Stimulated activated naive CD4-positive, alpha-beta T cell treated with Interleukin-2 at 50 U/mL for 16 hours (primary cell): ENCODE results near the gene GNAI1.

ENCODE experiments used
- DNase-seq: peaks from one replicate; lab custom pipeline; 2025; lab: John Stamatoyannopoulos, UW

The GNAI1 gene

GRCh38 chr7:80134536-80135308, at the start of gene GNAI1:
Gene GNAI1 (plus strand): TSS chr7:80134831. CDS start chr7:80135161, 330 bp downstream.
- DNase-seq, result no peak

GRCh38 chr7:80087051-80087770, 47.4 kb upstream of the GNAI1 start:
- DNase-seq, result no peak

GRCh38 chr7:80087771-80088170, 46.9 kb upstream of the GNAI1 start:
- no peak for DNase-seq

DNA sequence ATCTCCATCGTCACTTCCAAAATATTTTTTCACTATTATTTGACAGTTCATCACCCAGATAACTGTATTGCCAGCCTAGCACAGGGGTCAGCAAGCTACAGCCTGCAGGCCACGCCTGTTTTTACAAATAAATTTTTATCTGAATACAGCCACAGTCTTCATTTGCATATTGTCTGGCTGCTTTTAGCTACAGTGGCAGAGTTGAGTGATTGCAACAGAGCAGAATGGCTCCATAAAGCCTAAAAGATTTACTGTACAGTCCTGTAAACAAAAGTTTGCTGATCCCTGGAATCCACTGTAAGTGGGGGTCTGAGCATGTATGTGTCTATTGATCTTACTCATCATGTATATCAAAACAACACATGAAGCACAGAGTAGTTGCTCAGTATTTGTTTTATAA, 45.9 kb upstream of the GNAI1 start:
- DNase-seq, result no peak

DNA sequence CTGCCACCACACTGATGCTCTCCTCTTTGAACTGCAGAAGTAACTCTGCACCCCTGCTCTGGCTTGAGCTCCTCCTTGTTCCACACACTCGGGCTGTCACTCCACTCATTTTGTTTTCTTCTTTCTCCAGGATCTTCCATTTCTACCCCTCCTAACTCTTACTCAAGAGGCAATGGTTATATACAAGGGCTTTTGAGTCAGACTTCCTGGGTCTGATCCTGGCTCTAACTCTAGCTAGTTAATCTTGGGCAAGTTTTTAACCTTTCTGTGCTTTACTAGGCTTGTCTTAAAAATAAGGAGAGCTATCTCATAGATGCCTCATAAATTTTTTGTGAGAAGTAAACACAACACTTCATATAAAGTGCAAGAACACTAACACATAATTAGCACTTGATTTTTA, 45.3 kb upstream of the GNAI1 start:
- no peak for DNase-seq

DNA sequence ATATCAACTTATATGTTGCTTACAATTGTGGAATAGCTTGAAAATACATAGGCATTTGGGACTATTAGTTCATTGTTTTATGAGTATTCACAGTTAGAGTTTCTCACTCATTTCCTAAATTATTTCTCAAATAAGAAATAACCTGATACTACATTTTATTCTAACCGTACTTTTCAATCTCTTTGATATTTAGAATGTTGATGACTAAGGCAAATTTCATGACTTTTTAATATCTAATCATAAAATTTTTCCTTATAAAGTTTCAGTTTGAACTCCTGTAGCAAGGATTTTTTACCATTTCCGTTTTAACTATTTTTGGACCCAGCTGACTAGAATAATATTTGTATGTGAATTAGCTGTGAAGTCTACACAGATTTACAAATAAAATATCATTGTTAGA, 41.3 kb upstream of the GNAI1 start:
- DNase-seq, result no peak

DNA sequence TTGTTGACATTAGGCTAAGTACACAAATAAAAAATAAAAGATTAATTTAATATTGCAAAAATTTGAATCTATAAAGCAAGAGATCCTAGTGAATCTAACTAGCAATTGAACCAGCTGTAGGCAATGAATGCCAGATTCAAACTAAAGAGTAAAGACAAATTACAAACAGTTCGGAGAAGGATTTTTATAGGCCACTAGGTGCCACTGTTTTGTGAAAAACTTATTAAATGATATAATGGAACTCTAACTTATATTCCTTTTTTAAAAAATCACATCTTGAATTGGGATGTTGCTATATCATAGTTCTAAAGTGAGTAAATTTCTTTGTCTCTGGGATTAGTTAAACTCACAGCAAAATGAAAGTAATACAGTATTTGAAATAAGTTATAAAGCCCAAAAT, 39.1 kb upstream of the GNAI1 start:
- DNase-seq, result no peak

GRCh38 chr7:80097756-80098155, 36.9 kb upstream of the GNAI1 start:
- DNase-seq, result no peak

- no peak for DNase-seq
Measured at GRCh38 chr7:80098795-80099194, 35.8 kb upstream of the GNAI1 start.

DNA sequence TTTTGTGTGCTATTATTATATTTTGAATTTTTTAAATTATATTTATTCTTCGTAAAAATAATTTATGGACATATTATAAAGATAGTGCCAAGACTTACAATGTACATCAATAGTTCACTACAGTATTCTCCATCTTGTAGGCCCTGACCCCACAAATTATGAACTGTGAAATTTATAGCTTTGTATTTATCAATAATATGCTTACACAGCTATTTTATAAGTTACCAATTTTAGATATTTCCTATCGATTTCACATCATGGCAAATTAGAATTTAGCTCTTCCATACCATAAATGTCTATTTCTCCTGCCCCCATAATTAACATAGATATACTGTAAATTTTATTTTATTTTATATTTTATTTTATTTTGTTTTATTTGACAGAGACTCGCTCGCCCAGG, 34.4 kb upstream of the GNAI1 start:
- DNase-seq, result no peak

GRCh38 chr7:80105701-80106408, 28.8 kb upstream of the GNAI1 start:
- no peak for DNase-seq

- DNase-seq, result no peak
Measured at GRCh38 chr7:80106498-80107113, 28.0 kb upstream of the GNAI1 start.

GRCh38 chr7:80107278-80107677, 27.4 kb upstream of the GNAI1 start:
- no peak for DNase-seq

DNA sequence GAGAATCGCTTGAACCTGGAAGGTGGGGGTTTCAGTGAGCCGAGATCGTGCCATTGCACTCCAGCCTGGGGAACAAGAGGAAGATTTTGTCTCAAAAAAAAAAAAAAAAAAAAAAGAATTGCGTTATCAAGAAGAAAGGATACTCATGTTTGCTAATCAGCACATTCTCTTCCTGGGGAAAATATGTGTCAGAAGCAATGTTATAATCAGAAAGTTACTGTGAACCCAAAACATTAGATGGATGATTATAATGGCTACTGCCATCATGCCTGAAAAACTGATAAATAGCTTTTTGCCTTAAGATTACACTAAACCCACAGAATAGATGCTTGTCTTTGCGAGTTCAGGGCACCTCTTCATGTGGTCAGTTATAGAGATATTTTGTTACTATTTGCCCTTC, 24.3 kb upstream of the GNAI1 start:
- no peak for DNase-seq

DNA sequence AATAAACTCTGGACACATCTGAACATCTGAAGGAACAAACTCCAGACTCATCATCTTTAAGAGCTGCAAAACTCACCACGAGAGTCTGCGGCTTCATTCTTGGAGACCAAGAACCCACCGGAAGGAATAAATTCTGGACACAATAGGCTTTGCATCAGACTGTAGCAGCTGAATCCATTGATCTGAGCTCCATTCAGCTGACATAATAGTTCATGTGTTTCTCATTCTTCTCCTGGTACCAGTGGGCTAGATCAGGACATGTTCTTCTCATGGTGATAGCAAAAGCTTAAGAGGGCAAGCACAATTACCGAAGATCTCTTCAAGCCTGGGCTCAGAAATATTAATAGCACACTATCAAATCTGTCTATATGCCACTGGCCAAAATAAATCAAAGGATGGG, 20.5 kb upstream of the GNAI1 start:
- no peak for DNase-seq

GRCh38 chr7:80124526-80125264, 9.9 kb upstream of the GNAI1 start:
- DNase-seq, result no peak

- DNase-seq, result no peak
Measured at GRCh38 chr7:80127412-80128160, 7.0 kb upstream of the GNAI1 start.

GRCh38 chr7:80128918-80129317, 5.7 kb upstream of the GNAI1 start:
- no peak for DNase-seq

DNA sequence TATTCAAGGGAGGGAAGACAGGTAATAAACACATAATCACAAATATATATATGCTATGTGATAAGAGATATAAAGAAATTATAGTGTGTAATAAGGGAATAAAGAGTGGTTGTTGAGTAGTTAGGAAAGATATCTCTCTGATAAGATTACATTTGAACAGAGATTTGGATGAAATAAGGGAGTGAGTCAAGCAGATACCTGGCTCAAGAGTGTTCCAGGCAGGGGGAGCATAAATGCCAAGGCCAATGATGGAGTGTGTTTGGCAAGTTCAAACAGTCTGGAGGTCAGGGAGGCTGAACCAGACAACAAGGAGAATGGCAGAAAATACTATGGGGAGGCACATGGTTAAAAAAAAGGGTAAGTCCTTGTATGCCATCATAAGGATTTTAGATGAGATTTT, 4.8 kb upstream of the GNAI1 start:
- DNase-seq, result no peak

- DNase-seq, result no peak
Measured at GRCh38 chr7:80131675-80132435, 2.8 kb upstream of the GNAI1 start.
